ENCODE data around the gene NTF3. TPM values are rescaled to one million over a fixed set of nuclear protein-coding genes. Genes with fewer than 3 reads are reported as not detected.

Gene NTF3
- total RNA-seq, 2 experiments from 2014 or later = not detected

- POLR2A ChIA-PET = no interaction called here
- CTCF ChIA-PET = no interaction called here
Measured at GRCh38 chr12:5478081-5478706, 46.3 kb downstream of the NTF3 start.

DNA sequence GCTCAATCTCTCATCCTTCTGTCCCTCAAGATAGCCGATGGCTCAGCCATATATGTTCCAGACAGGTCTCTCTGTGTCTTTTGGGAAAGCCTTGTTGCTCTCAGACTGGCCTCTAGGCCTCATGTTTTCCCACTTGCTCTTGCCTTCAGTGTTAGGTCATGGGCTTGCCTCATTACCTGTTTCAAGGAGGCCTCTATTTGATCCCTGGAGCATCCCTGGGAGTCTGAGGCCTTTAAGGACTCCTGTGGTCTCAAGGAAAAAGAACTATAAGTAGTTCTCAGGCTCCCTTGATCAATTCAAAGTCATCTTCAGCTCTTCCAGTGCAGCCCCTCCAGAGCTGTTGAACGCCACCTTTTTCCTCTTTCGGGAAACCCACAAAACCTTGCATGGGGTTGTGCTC lies 47.9 kb downstream of the NTF3 start:
- CTCF ChIA-PET = no interaction called here
- no peaks in the 10 kb centered on the region for H3K9me3 Mint-ChIP-seq
- H3K27me3 Mint-ChIP-seq = no peaks in the 10 kb centered on the region
- no peak overlapping the region for H3K27ac Mint-ChIP-seq
- POLR2A ChIA-PET = no interaction called here
- H3K4me3 Mint-ChIP-seq = no peak overlapping the region
- no peak for DNase-seq
- no peaks in the 10 kb centered on the region for H3K4me1 Mint-ChIP-seq
- H3K36me3 Mint-ChIP-seq (ENCODE audit: low read depth) = no peaks in the 10 kb centered on the region

More at GRCh38 chr12:5478081-5478706, 46.3 kb downstream of the NTF3 start:
- no peak overlapping the region for H3K27ac Mint-ChIP-seq
- no peak overlapping the region for H3K4me3 Mint-ChIP-seq
- H3K36me3 Mint-ChIP-seq (ENCODE audit: low read depth) = no peaks in the 10 kb centered on the region
- H3K4me1 Mint-ChIP-seq = no peaks in the 10 kb centered on the region
- H3K9me3 Mint-ChIP-seq = no peaks in the 10 kb centered on the region
- no peaks in the 10 kb centered on the region for H3K27me3 Mint-ChIP-seq
- DNase-seq = no peak

- no peaks in the 10 kb centered on the region for H3K9me3 Mint-ChIP-seq
- H3K4me3 Mint-ChIP-seq = no peak overlapping the region
- POLR2A ChIA-PET = no interaction called here
- H3K36me3 Mint-ChIP-seq (ENCODE audit: low read depth) = no peaks in the 10 kb centered on the region
- no peak for DNase-seq
- H3K27me3 Mint-ChIP-seq = no peaks in the 10 kb centered on the region
- H3K27ac Mint-ChIP-seq = no peak overlapping the region
- no peaks in the 10 kb centered on the region for H3K4me1 Mint-ChIP-seq
- CTCF ChIA-PET = no interaction called here
Measured at GRCh38 chr12:5480218-5480937, 48.5 kb downstream of the NTF3 start.

GRCh38 chr12:5480938-5481303 lies 49.0 kb downstream of the NTF3 start:
- Mint-ChIP-seq H3K27ac (no peak overlapping the region), H3K27me3 (no peaks in the 10 kb centered on the region), H3K36me3 (ENCODE audit: low read depth) (no peaks in the 10 kb centered on the region), H3K9me3 (no peaks in the 10 kb centered on the region), H3K4me3 (no peak overlapping the region), H3K4me1 (no peaks in the 10 kb centered on the region)
- no peak for DNase-seq
- ChIA-PET CTCF (no interaction called here), POLR2A (no interaction called here)

GRCh38 chr12:5481645-5482044 lies 49.7 kb downstream of the NTF3 start:
- Mint-ChIP-seq H3K4me3 (no peak overlapping the region), H3K36me3 (ENCODE audit: low read depth) (no peaks in the 10 kb centered on the region), H3K27ac (no peak overlapping the region), H3K9me3 (no peaks in the 10 kb centered on the region), H3K27me3 (no peaks in the 10 kb centered on the region), H3K4me1 (no peaks in the 10 kb centered on the region)
- POLR2A ChIA-PET = no interaction called here
- no peak for DNase-seq
- CTCF ChIA-PET = no interaction called here

DNA sequence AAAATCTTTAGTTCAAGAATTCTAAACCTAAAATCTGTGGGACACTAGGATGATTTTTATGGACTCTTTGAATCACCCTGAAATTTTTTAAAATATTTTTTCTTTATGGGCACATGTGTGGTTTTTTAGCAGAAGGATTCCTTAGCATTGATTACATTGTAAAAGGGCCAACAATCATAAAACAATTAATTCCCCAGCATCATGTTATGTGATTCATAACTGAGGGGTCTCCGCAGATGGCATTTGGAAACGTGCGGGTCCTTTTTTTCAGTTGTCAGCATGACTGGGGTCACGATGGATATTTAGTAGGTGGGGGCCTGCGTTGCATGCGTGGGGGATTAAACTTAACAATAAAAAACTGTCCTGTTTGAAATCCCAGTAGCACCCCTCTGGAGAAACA lies 52.5 kb downstream of the NTF3 start:
- H3K4me3 Mint-ChIP-seq = no peak overlapping the region
- no peaks in the 10 kb centered on the region for H3K9me3 Mint-ChIP-seq
- H3K36me3 Mint-ChIP-seq (ENCODE audit: low read depth) = no peaks in the 10 kb centered on the region
- ChIA-PET CTCF (no interaction called here), POLR2A (no interaction called here)
- no peak overlapping the region for H3K27ac Mint-ChIP-seq
- H3K4me1 Mint-ChIP-seq = no peaks in the 10 kb centered on the region
- DNase-seq = no peak
- H3K27me3 Mint-ChIP-seq = no peaks in the 10 kb centered on the region

DNA sequence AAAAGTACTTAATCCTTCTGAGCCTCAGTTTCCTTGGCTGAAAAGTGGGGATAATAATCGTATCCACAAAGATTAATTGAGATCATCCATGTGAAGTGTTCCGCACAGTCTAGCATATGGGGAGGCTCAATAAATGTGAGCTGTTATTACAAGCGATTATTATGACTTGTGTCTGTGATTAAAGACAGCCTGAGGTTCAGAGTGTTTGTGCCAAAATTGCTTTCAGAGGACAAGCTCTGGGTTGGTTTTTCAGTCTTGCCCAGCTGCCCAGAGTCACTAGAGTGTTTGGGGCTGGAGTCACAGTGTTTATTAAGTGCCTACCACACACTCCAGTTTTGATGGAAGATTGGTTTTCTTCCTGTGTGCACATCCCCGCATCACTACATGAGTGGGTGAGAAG lies 53.5 kb downstream of the NTF3 start:
- no peaks in the 10 kb centered on the region for H3K4me1 Mint-ChIP-seq
- no peaks in the 10 kb centered on the region for H3K36me3 Mint-ChIP-seq (ENCODE audit: low read depth)
- ChIA-PET CTCF (no interaction called here), POLR2A (no interaction called here)
- no peak overlapping the region for H3K4me3 Mint-ChIP-seq
- H3K27ac Mint-ChIP-seq = no peak overlapping the region
- H3K27me3 Mint-ChIP-seq = no peaks in the 10 kb centered on the region
- no peak for DNase-seq
- H3K9me3 Mint-ChIP-seq = no peaks in the 10 kb centered on the region

- no peak for DNase-seq
- CTCF ChIA-PET = no interaction called here
- Mint-ChIP-seq H3K4me3 (no peak overlapping the region), H3K36me3 (ENCODE audit: low read depth) (no peaks in the 10 kb centered on the region), H3K27ac (no peak overlapping the region), H3K9me3 (no peaks in the 10 kb centered on the region), H3K4me1 (no peaks in the 10 kb centered on the region), H3K27me3 (no peaks in the 10 kb centered on the region)
- POLR2A ChIA-PET = no interaction called here
Measured at GRCh38 chr12:5487076-5487475, 55.2 kb downstream of the NTF3 start.

- CTCF ChIA-PET = interaction anchor here (0.7 kb wide), 1 partner anchor 161 kb away, joined by 3 read pairs; no protein-coding TSS in a partner anchor
- Mint-ChIP-seq H3K4me3 (no peak overlapping the region), H3K4me1 (no peaks in the 10 kb centered on the region), H3K36me3 (ENCODE audit: low read depth) (no peaks in the 10 kb centered on the region), H3K9me3 (no peaks in the 10 kb centered on the region), H3K27ac (no peak overlapping the region), H3K27me3 (no peaks in the 10 kb centered on the region)
- DNase-seq = no peak
- POLR2A ChIA-PET = no interaction called here
Measured at GRCh38 chr12:5487948-5488625, 56.2 kb downstream of the NTF3 start.

DNA sequence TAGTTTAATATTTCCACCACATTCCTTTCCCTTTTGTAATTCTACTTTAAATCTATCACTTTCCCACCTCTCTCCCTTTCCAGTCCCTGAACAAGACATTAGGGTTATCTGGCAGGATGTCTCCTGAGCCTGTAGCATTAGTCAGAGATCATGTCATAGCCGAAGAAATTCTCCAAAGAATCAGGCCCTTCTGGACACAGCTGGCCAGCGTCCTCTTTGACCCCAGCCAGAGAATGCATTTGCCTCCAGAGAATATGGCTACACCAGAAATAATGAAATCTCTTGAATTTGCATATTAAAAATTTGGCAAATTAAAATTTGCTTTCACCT lies 56.7 kb downstream of the NTF3 start:
- no peaks in the 10 kb centered on the region for H3K27me3 Mint-ChIP-seq
- H3K36me3 Mint-ChIP-seq (ENCODE audit: low read depth) = no peaks in the 10 kb centered on the region
- no peak for DNase-seq
- H3K4me3 Mint-ChIP-seq = no peak overlapping the region
- CTCF ChIA-PET = no interaction called here
- H3K9me3 Mint-ChIP-seq = no peaks in the 10 kb centered on the region
- POLR2A ChIA-PET = no interaction called here
- no peaks in the 10 kb centered on the region for H3K4me1 Mint-ChIP-seq
- no peak overlapping the region for H3K27ac Mint-ChIP-seq

DNA sequence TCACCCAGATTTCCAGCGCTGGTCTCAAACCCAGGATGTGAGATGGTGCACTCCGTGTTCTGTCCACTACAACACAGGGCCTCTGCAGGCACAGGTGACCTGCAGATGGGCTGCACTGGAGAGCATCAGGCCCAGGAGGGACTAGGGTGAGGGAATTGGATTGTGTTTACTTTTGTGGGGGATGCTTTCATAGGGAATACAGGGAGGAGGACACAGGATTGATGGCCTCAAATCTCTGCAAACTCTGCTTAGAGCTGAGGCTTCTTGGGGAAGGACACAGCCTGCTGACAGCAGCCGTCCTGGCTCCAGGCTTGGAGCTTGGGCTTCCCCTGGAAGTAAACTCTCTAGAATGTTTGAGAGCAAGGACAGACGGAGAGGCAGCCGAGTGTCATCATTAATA lies 57.1 kb downstream of the NTF3 start:
- H3K9me3 Mint-ChIP-seq = no peaks in the 10 kb centered on the region
- ChIA-PET CTCF (no interaction called here), POLR2A (no interaction called here)
- no peaks in the 10 kb centered on the region for H3K4me1 Mint-ChIP-seq
- no peaks in the 10 kb centered on the region for H3K27me3 Mint-ChIP-seq
- DNase-seq = no peak
- H3K27ac Mint-ChIP-seq = no peak overlapping the region
- H3K4me3 Mint-ChIP-seq = no peak overlapping the region
- H3K36me3 Mint-ChIP-seq (ENCODE audit: low read depth) = no peaks in the 10 kb centered on the region

GRCh38 chr12:5489760-5490406 lies 58.0 kb downstream of the NTF3 start:
- no peaks in the 10 kb centered on the region for H3K36me3 Mint-ChIP-seq (ENCODE audit: low read depth)
- CTCF ChIA-PET = no interaction called here
- no peaks in the 10 kb centered on the region for H3K4me1 Mint-ChIP-seq
- no peaks in the 10 kb centered on the region for H3K27me3 Mint-ChIP-seq
- POLR2A ChIA-PET = no interaction called here
- no peak overlapping the region for H3K4me3 Mint-ChIP-seq
- no peak for DNase-seq
- H3K27ac Mint-ChIP-seq = no peak overlapping the region
- H3K9me3 Mint-ChIP-seq = no peaks in the 10 kb centered on the region

DNA sequence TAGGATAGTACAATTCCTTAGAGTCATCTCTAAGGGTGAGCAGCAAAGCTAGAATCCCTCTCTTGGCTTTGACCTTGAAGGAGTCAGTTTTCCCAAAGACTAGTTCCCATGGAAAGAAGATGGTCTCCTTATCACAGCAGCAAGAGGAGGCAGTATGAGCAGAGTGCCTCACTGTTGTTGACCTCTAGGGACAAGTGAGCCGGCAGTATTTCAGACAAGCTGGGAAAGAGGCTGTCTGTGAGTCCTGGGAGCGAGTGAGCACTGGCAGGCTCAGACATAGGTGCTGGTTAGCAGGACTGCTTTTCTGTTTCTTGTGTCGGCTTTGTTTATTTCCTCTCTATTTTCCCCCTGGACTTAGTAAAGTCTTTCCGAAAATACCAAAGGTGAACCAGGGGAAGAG lies 60.7 kb downstream of the NTF3 start:
- ChIA-PET POLR2A (no interaction called here), CTCF (no interaction called here)
- no peaks in the 10 kb centered on the region for H3K4me1 Mint-ChIP-seq
- DNase-seq = no peak
- H3K27me3 Mint-ChIP-seq = no peaks in the 10 kb centered on the region
- H3K27ac Mint-ChIP-seq = no peak overlapping the region
- H3K9me3 Mint-ChIP-seq = no peaks in the 10 kb centered on the region
- H3K4me3 Mint-ChIP-seq = no peak overlapping the region
- no peaks in the 10 kb centered on the region for H3K36me3 Mint-ChIP-seq (ENCODE audit: low read depth)

GRCh38 chr12:5493018-5493417 lies 61.1 kb downstream of the NTF3 start:
- Mint-ChIP-seq H3K36me3 (ENCODE audit: low read depth) (no peaks in the 10 kb centered on the region), H3K4me1 (no peaks in the 10 kb centered on the region), H3K27ac (no peak overlapping the region), H3K4me3 (no peak overlapping the region), H3K9me3 (no peaks in the 10 kb centered on the region), H3K27me3 (no peaks in the 10 kb centered on the region)
- DNase-seq = no peak
- POLR2A ChIA-PET = no interaction called here
- CTCF ChIA-PET = no interaction called here

All from activated CD4-positive, alpha-beta memory T cell treated with anti-CD3 and anti-CD28 coated beads, Interleukin-2, amount 10 ng/mL, durations not matched to agents 7 days and 5 days (primary cell).